ENCODE data around the gene CUEDC1. TPM values are rescaled to one million over a fixed set of nuclear protein-coding genes. Genes with fewer than 3 reads are reported as not detected.

Gene CUEDC1
- polyA plus RNA-seq, 1 donor, result 42.2 TPM

- DNase-seq, result no peak
These were observed 56.5 kb downstream of the CUEDC1 start for GRCh38 chr17:57898487-57899311.

- no peak for DNase-seq
These were observed 59.7 kb downstream of the CUEDC1 start for GRCh38 chr17:57895382-57896060.

GRCh38 chr17:57894848-57895247, 60.4 kb downstream of the CUEDC1 start:
- DNase-seq, result no peak

GRCh38 chr17:57892820-57893595, 62.2 kb downstream of the CUEDC1 start:
- DNase-seq, result peak; percentile 82

- DNase-seq, result peak; percentile 89
These were observed 62.9 kb downstream of the CUEDC1 start for GRCh38 chr17:57892146-57892819.

GRCh38 chr17:57890857-57891232, 64.4 kb downstream of the CUEDC1 start:
- DNase-seq, result no peak

- DNase-seq, result no peak
These were observed 65.0 kb downstream of the CUEDC1 start for GRCh38 chr17:57889892-57890856.

GRCh38 chr17:57889252-57889651, 66.0 kb downstream of the CUEDC1 start:
- no peak for DNase-seq

- no peak for DNase-seq
These were observed 66.6 kb downstream of the CUEDC1 start for GRCh38 chr17:57888311-57889216.

- DNase-seq, result no peak
These were observed 68.1 kb downstream of the CUEDC1 start for GRCh38 chr17:57887161-57887560.

GRCh38 chr17:57886020-57886419, 69.2 kb downstream of the CUEDC1 start:
- DNase-seq, result no peak

- DNase-seq, result no peak
These were observed 69.9 kb downstream of the CUEDC1 start for GRCh38 chr17:57885148-57885915.

GRCh38 chr17:57881783-57882351, 73.3 kb downstream of the CUEDC1 start:
- peak; percentile 77 for DNase-seq

- DNase-seq, result no peak
These were observed 74.1 kb downstream of the CUEDC1 start for GRCh38 chr17:57881143-57881542.

- DNase-seq, result no peak
These were observed 75.1 kb downstream of the CUEDC1 start for GRCh38 chr17:57880086-57880456.

GRCh38 chr17:57879437-57880085, 75.7 kb downstream of the CUEDC1 start:
- no peak for DNase-seq

- DNase-seq, result no peak
These were observed 77.3 kb downstream of the CUEDC1 start for GRCh38 chr17:57877803-57878377.

GRCh38 chr17:57876866-57877237, 78.4 kb downstream of the CUEDC1 start:
- no peak for DNase-seq

Data from left kidney (tissue), 2 donors.